ENCODE results near the gene POLR3C.
A peak's percentile ranks its signal among the peaks of the same experiment; 100 is the strongest.

DNA sequence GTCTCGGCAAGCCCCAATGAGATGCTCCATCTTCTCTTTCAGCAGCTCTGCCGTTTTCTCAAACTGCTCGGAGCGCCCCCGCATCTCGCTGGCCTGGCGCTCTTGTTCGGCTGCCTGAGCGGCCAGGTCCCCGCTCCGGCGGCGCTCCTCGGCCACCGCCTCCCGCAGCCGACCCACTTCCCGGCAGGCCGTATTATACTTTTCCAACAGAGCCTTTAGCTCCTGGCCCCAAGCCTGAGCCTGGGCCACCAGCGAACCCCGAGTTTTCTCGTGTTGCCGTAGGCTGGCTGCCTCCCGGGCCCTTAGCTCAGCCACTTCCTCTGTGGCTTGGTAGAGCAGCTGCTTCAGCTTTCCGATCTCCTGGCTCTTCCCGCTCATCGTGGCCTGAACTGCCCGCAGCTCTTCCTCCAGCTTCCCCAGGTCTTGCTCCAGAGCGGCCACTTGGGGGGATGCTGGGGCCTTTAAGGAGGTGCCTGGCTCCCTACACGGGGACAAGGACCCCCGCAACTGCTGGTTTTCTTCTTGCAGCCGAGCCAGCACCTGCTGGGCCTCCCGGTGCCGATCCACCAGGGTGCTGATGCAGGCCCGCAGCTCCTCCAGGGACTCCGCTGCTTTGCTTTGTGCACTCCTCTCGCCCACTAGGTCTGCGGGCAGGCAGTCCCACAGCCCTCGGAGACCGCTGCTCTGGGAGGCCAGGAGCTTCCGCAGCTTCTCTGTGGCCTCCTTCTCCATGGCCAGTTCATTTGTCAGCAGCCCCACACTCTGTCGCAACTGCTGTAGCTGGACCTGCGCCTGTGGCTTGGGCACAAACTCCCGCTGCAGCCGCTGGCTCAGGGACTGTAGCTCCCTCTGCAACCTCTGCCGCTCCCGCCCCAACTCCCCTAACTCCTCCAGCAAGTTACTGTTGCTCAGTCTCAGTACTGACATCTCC, 48.3 kb downstream of the POLR3C start:
- TF ChIP-seq MXD1 (CRISPR knock-in tag; IDR thresholded peaks at IDR 0.05) (0 out of 2 replicates have a peak, but pooled peaks have one; percentile 24), PPARG (CRISPR knock-in tag; conservative IDR thresholded peaks at IDR 0.05) (no peak), NR2C2 (CRISPR knock-in tag; IDR thresholded peaks at IDR 0.05; ENCODE audit: borderline replicate concordance) (no peak), MYC (CRISPR knock-in tag; IDR thresholded peaks at IDR 0.05; ENCODE audit: borderline replicate concordance) (no peak), RELA (CRISPR knock-in tag; IDR thresholded peaks at IDR 0.05) (no peak)
- TF ChIP-seq, protein P1, sequence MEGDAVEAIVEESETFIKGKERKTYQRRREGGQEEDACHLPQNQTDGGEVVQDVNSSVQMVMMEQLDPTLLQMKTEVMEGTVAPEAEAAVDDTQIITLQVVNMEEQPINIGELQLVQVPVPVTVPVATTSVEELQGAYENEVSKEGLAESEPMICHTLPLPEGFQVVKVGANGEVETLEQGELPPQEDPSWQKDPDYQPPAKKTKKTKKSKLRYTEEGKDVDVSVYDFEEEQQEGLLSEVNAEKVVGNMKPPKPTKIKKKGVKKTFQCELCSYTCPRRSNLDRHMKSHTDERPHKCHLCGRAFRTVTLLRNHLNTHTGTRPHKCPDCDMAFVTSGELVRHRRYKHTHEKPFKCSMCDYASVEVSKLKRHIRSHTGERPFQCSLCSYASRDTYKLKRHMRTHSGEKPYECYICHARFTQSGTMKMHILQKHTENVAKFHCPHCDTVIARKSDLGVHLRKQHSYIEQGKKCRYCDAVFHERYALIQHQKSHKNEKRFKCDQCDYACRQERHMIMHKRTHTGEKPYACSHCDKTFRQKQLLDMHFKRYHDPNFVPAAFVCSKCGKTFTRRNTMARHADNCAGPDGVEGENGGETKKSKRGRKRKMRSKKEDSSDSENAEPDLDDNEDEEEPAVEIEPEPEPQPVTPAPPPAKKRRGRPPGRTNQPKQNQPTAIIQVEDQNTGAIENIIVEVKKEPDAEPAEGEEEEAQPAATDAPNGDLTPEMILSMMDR (CRISPR knock-in tag; IDR thresholded peaks at IDR 0.05), result no peak
